ENCODE results near the gene RCSD1. TPM values are rescaled to one million over a fixed set of nuclear protein-coding genes. Genes with fewer than 3 reads are reported as not detected.

The RCSD1 gene
- total and polyA plus RNA-seq, 2 donors = 16.0 to 19.9 TPM

DNA sequence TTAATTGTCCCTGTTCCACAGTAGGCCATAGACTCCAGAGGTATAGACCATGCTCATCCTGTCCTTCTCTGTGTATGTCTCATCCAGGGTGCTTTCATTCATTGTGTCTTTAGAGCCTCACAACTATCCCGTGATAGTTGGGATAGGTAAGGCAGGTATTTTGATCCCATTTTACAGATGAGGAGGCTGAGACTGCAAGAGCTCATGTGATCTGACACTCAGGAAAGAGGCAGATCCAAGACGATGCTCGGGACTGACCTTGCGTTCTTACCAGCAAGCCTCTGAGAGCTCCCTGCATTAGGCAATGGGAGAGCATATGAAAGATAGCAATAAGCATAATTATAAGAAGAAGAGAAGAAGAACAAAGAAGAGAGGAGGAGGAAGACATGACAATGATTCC, 42.8 kb downstream of the RCSD1 start:
- WGBS = 73% methylated on average over 4 of the region's 4 CpGs
- Histone ChIP-seq H3K36me3 (ENCODE audit: insufficient read depth) (no peaks in the 10 kb centered on the region), H3K4me3 (ENCODE audit: low read depth, low read length) (no peak overlapping the region), H3K27ac (ENCODE audit: low read depth) (no peak overlapping the region), H3K4me1 (ENCODE audit: insufficient read depth) (no peaks in the 10 kb centered on the region)
- DNase-seq (ENCODE audit: extremely low spot score) = no peak

DNA sequence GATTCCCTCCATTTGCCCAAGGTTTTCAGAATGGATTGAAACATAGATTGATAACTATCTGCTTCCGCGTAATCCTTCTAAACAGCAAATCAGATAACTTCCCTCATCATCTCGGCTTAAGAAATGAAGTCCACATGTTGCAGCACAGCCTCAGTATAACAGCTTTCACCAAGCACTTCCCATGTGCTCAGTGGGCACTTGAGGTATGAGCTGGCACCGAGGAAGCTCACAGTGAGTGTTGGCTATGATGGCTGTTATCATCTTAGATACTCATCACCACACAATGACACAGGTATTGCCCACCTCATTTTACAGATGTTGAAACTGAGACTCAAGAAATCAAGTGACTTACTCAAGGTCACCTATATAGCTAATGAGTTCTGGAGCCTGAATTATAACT, 43.2 kb downstream of the RCSD1 start:
- Histone ChIP-seq H3K36me3 (ENCODE audit: insufficient read depth) (no peaks in the 10 kb centered on the region), H3K4me3 (ENCODE audit: low read depth, low read length) (no peak overlapping the region), H3K27ac (ENCODE audit: low read depth) (no peak overlapping the region), H3K4me1 (ENCODE audit: insufficient read depth) (no peaks in the 10 kb centered on the region)
- WGBS = 85% methylated on average over 4 of the region's 4 CpGs
- no peak for DNase-seq (ENCODE audit: extremely low spot score)

DNA sequence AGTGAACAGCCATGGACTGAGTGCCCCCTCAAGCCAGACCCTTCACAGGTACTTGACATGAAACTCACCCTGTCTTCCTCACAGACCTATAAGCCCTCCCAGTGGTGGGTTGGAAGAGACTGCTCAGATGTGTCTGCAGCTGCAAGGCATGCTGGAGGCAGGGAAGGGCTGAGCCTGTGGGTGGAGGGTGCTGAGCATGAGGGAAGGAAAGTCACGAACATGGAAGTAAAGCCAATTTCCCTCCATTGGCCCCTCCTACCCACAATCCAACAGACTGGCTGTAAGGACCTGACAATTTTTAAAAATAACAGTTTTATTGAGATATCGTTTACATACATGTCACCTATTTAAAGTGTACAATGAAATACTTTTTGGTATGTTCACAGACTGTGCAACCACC, 44.1 kb downstream of the RCSD1 start:
- no peaks in the 10 kb centered on the region for H3K4me1 ChIP-seq (ENCODE audit: insufficient read depth)
- H3K36me3 ChIP-seq (ENCODE audit: insufficient read depth) = no peaks in the 10 kb centered on the region
- H3K27ac ChIP-seq (ENCODE audit: low read depth) = no peak overlapping the region
- 81% methylated on average over 2 of the region's 2 CpGs for WGBS
- H3K4me3 ChIP-seq (ENCODE audit: low read depth, low read length) = no peak overlapping the region
- no peak for DNase-seq (ENCODE audit: extremely low spot score)

DNA sequence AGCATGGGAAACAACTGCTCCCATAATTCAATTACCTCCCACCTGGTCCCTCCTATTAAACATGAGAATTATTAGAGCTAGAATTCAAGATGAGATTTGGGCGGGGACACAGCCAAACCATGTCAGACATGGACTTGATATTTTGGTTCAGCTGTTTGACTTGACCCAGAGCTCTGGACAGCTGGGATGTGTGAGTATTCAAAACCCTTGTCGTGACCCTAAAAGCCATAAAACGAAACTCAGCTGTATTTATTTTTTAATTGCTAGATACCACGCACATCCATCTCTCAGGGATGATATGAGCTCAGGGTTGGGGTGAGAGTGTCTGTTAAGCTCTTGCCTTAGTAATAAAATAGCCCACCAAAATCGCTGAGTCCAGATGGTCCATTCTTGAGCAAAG, 45.4 kb downstream of the RCSD1 start:
- no peaks in the 10 kb centered on the region for H3K4me1 ChIP-seq (ENCODE audit: insufficient read depth)
- DNase-seq (ENCODE audit: extremely low spot score) = no peak
- WGBS = 72% methylated on average over 5 of the region's 5 CpGs
- no peak overlapping the region for H3K27ac ChIP-seq (ENCODE audit: low read depth)
- no peaks in the 10 kb centered on the region for H3K36me3 ChIP-seq (ENCODE audit: insufficient read depth)
- H3K4me3 ChIP-seq (ENCODE audit: low read depth, low read length) = no peak overlapping the region

GRCh38 chr1:167676205-167676915, 46.3 kb downstream of the RCSD1 start:
- no peak overlapping the region for H3K27ac ChIP-seq (ENCODE audit: low read depth)
- H3K4me3 ChIP-seq (ENCODE audit: low read depth, low read length) = no peak overlapping the region
- no peaks in the 10 kb centered on the region for H3K4me1 ChIP-seq (ENCODE audit: insufficient read depth)
- 91% methylated on average over 2 of the region's 2 CpGs for WGBS
- no peak for DNase-seq (ENCODE audit: extremely low spot score)
- no peaks in the 10 kb centered on the region for H3K36me3 ChIP-seq (ENCODE audit: insufficient read depth)

GRCh38 chr1:167676916-167677848, 47.1 kb downstream of the RCSD1 start:
- no peak overlapping the region for H3K4me3 ChIP-seq (ENCODE audit: low read depth, low read length)
- no peaks in the 10 kb centered on the region for H3K4me1 ChIP-seq (ENCODE audit: insufficient read depth)
- H3K36me3 ChIP-seq (ENCODE audit: insufficient read depth) = no peaks in the 10 kb centered on the region
- H3K27ac ChIP-seq (ENCODE audit: low read depth) = no peak overlapping the region
- 93% methylated on average over 7 of the region's 7 CpGs for WGBS
- no peak for DNase-seq (ENCODE audit: extremely low spot score)

- H3K4me3 ChIP-seq (ENCODE audit: low read depth, low read length) = no peak overlapping the region
- H3K4me1 ChIP-seq (ENCODE audit: insufficient read depth) = peaks cover 2% of the 10 kb centered on the region
- no peak overlapping the region for H3K27ac ChIP-seq (ENCODE audit: low read depth)
- DNase-seq (ENCODE audit: extremely low spot score) = no peak
- H3K36me3 ChIP-seq (ENCODE audit: insufficient read depth) = no peaks in the 10 kb centered on the region
- WGBS = 96% methylated on average over 10 of the region's 10 CpGs
These were observed 48.4 kb downstream of the RCSD1 start for GRCh38 chr1:167678422-167678821.

- H3K4me1 ChIP-seq (ENCODE audit: insufficient read depth) = peaks cover 2% of the 10 kb centered on the region
- WGBS = 97% methylated on average over 3 of the region's 3 CpGs
- H3K27ac ChIP-seq (ENCODE audit: low read depth) = no peak overlapping the region
- no peaks in the 10 kb centered on the region for H3K36me3 ChIP-seq (ENCODE audit: insufficient read depth)
- no peak for DNase-seq (ENCODE audit: extremely low spot score)
- H3K4me3 ChIP-seq (ENCODE audit: low read depth, low read length) = no peak overlapping the region
These were observed 48.8 kb downstream of the RCSD1 start for GRCh38 chr1:167678838-167679237.

DNA sequence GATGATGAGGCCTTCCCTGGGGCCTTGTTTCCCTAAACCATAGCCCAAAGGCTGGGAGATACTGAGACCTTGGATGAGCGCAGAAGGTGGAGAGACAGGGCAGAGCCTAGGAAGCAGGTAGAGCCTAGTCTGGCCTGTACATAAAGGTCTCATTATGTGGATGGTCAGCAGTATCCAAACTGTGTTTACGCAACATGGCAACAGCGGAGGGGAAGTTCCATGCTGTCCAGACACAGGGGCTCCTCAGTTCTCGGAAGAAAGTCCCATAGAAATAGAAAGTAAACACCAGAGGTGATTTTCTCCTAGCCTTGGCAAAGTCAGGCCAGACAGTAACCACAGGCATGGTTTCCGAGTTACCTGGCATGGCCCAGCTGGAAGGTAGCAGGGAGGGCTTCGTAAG, 49.7 kb downstream of the RCSD1 start:
- Histone ChIP-seq H3K4me3 (ENCODE audit: low read depth, low read length) (no peak overlapping the region), H3K4me1 (ENCODE audit: insufficient read depth) (peaks cover 2% of the 10 kb centered on the region), H3K27ac (ENCODE audit: low read depth) (no peak overlapping the region), H3K36me3 (ENCODE audit: insufficient read depth) (no peaks in the 10 kb centered on the region)
- no peak for DNase-seq (ENCODE audit: extremely low spot score)
- 94% methylated on average over 6 of the region's 6 CpGs for WGBS

DNA sequence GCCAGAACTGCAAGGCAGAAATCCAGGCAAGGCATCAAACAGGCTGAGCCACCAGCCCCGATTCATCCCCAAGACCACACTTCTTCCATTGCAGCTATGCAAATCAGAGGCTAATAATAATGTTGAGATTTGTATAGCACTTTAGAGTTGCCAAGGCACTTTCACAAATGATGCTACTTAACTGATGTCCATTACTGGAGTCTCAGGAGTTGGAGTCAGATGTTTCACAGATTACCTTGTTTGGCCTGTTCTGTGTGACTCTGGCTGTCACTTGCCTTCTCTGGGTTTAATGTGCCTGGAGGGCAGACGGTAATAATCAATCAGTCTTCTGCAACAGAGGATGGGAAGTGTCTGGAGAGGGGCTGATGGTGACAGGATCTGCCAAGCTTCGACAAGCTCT, 51.0 kb downstream of the RCSD1 start:
- H3K4me3 ChIP-seq (ENCODE audit: low read depth, low read length) = no peak overlapping the region
- WGBS = 57% methylated on average over 3 of the region's 3 CpGs
- H3K4me1 ChIP-seq (ENCODE audit: insufficient read depth) = peaks cover 2% of the 10 kb centered on the region
- H3K36me3 ChIP-seq (ENCODE audit: insufficient read depth) = no peaks in the 10 kb centered on the region
- DNase-seq (ENCODE audit: extremely low spot score) = no peak
- H3K27ac ChIP-seq (ENCODE audit: low read depth) = no peak overlapping the region

GRCh38 chr1:167681451-167682098, 51.5 kb downstream of the RCSD1 start:
- Histone ChIP-seq H3K27ac (ENCODE audit: low read depth) (no peak overlapping the region), H3K36me3 (ENCODE audit: insufficient read depth) (no peaks in the 10 kb centered on the region), H3K4me3 (ENCODE audit: low read depth, low read length) (no peak overlapping the region), H3K4me1 (ENCODE audit: insufficient read depth) (peaks cover 2% of the 10 kb centered on the region)
- no peak for DNase-seq (ENCODE audit: extremely low spot score)
- 45% methylated on average over 5 of the region's 5 CpGs for WGBS

GRCh38 chr1:167683226-167683625, 53.2 kb downstream of the RCSD1 start:
- WGBS = 72% methylated on average over 6 of the region's 6 CpGs
- H3K4me1 ChIP-seq (ENCODE audit: insufficient read depth) = peaks cover 2% of the 10 kb centered on the region
- no peaks in the 10 kb centered on the region for H3K36me3 ChIP-seq (ENCODE audit: insufficient read depth)
- H3K27ac ChIP-seq (ENCODE audit: low read depth) = no peak overlapping the region
- H3K4me3 ChIP-seq (ENCODE audit: low read depth, low read length) = no peak overlapping the region
- DNase-seq (ENCODE audit: extremely low spot score) = no peak

DNA sequence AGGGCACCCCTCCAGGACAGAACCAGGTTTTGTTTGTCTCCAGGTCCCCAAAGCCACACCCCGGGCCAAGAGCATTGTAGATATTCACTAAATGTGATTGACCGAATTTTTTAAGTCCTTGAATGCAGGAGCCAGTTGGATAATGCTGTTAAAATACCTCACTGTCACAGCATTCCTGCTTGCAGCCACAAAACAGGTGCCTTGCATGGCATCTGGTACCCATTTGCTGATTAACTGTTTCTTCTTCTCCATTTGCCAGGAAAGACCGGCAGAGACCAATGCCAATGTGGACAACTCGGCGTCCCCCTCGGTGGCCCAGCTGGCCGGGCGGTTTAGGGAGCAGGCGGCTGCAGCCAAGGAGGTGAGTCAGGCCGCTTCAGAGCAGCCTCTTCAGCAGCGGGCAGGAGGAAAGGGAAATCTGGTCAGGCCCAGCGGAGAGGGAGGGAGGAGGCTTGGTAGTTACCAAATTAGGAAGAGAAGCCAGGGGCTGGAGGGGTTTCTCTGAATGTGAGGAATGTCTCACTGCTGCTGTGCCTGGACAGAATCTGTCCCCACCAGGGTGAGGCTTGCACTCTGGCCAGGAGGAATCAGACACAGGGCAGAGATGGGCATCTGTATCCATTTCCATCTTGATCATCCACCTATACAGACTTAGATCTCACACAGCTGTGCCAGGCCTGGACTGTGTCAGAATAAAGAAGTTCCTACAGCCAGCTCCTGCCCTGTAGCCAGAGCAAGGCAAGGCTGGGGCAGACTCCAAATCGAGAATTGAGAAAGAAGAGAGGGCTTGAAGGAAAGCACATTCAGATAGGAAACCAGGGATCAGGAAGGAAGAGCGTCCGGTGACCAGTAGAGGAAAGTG, 53.8 kb downstream of the RCSD1 start:
- DNase-seq (ENCODE audit: extremely low spot score) = no peak
- WGBS = 50% methylated on average over 15 of the region's 15 CpGs
- Histone ChIP-seq H3K4me3 (ENCODE audit: low read depth, low read length) (no peak overlapping the region), H3K36me3 (ENCODE audit: insufficient read depth) (no peaks in the 10 kb centered on the region), H3K4me1 (ENCODE audit: insufficient read depth) (peaks cover 2% of the 10 kb centered on the region), H3K27ac (ENCODE audit: low read depth) (no peak overlapping the region)

All from urinary bladder (tissue), 4 donors.